ENCODE results near the gene LRFN4.

The LRFN4 gene

GRCh38 chr11:66857234-66857926 lies 516 bp downstream of the LRFN4 start:
- TF ChIP-seq TAF1 (IDR thresholded peaks at IDR 0.05; ENCODE audit: low read depth, low read length) (no peak), POLR2A (IDR thresholded peaks at IDR 0.05; ENCODE audit: low read depth, low read length) (no peak), POU2F2 (IDR thresholded peaks at IDR 0.05; ENCODE audit: low read depth, low read length) (no peak), POLR2AphosphoS5 (IDR thresholded peaks at IDR 0.05; ENCODE audit: low read depth, low read length) (no peak), SPI1 (IDR thresholded peaks at IDR 0.05; ENCODE audit: low read depth, low read length) (no peak), PAX5 (IDR thresholded peaks at IDR 0.05; ENCODE audit: insufficient read depth, low read length, severe bottlenecking) (no peak)
- FAIRE-seq, result no peak
- peak; percentile 60 for DNase-seq (ENCODE audit: insufficient read length, low spot score)

- DNase-seq (ENCODE audit: insufficient read length, low spot score) (no peak), FAIRE-seq (no peak)
- no peak for TF ChIP-seq POLR2A (IDR thresholded peaks at IDR 0.05; ENCODE audit: low read depth, low read length)
- TF ChIP-seq POU2F2 (IDR thresholded peaks at IDR 0.05; ENCODE audit: low read depth, low read length), result no peak
- no peak for TF ChIP-seq SPI1 (IDR thresholded peaks at IDR 0.05; ENCODE audit: low read depth, low read length)
Measured at GRCh38 chr11:66857927-66858185, 992 bp downstream of the LRFN4 start.

- no peak for FAIRE-seq
- TF ChIP-seq PAX5 (IDR thresholded peaks at IDR 0.05; ENCODE audit: insufficient read depth, low read length, severe bottlenecking) (no peak), SPI1 (IDR thresholded peaks at IDR 0.05; ENCODE audit: low read depth, low read length) (no peak), POLR2A (IDR thresholded peaks at IDR 0.05; ENCODE audit: low read depth, low read length) (no peak), POU2F2 (IDR thresholded peaks at IDR 0.05; ENCODE audit: low read depth, low read length) (no peak), POLR2AphosphoS5 (IDR thresholded peaks at IDR 0.05; ENCODE audit: low read depth, low read length) (no peak)
- no peak for DNase-seq (ENCODE audit: insufficient read length, low spot score)
Measured at GRCh38 chr11:66858186-66858938, 1.5 kb downstream of the LRFN4 start.

DNA sequence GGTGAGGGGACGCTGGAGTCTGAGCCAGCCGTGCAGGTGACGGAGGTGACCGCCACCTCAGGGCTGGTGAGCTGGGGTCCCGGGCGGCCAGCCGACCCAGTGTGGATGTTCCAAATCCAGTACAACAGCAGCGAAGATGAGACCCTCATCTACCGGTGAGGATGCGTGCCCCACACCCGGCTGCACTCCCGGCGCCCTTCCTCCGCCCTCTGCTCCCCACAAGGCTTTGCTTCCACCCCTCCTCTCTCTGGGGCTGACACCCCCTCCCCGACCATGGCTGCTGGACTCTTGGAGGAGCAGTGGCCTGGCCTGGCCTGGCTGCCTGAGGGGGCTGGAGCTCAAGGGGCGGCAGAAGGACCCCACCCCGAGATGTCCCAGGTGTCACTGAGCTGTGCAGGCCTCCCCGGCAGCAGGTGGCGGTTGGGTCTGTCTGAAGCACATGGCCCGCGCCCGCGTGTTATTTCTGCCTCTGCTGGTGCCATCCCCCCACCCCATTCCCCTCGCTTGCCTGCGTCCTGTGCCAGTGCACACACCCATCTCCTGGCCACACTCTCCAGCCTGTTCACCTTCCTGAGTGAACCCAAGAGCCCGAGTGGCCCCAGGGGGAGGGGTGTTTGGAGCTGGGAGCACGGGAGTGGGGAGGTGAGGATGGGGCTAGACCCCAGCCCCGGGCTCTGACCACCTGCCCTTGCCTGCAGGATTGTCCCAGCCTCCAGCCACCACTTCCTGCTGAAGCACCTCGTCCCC lies 2.2 kb downstream of the LRFN4 start:
- FAIRE-seq, result no peak
- TF ChIP-seq PAX5 (IDR thresholded peaks at IDR 0.05; ENCODE audit: insufficient read depth, low read length, severe bottlenecking), result no peak
- TF ChIP-seq TAF1 (IDR thresholded peaks at IDR 0.05; ENCODE audit: low read depth, low read length), result no peak
- TF ChIP-seq POLR2AphosphoS5 (IDR thresholded peaks at IDR 0.05; ENCODE audit: low read depth, low read length), result no peak
- TF ChIP-seq POU2F2 (IDR thresholded peaks at IDR 0.05; ENCODE audit: low read depth, low read length), result no peak
- no peak for TF ChIP-seq SPI1 (IDR thresholded peaks at IDR 0.05; ENCODE audit: low read depth, low read length)
- no peak for TF ChIP-seq POLR2A (IDR thresholded peaks at IDR 0.05; ENCODE audit: low read depth, low read length)
- no peak for DNase-seq (ENCODE audit: insufficient read length, low spot score)

- FAIRE-seq (no peak), DNase-seq (ENCODE audit: insufficient read length, low spot score) (no peak)
- TF ChIP-seq TAF1 (IDR thresholded peaks at IDR 0.05; ENCODE audit: low read depth, low read length), result no peak
- TF ChIP-seq PAX5 (IDR thresholded peaks at IDR 0.05; ENCODE audit: insufficient read depth, low read length, severe bottlenecking), result no peak
- TF ChIP-seq POLR2A (IDR thresholded peaks at IDR 0.05; ENCODE audit: low read depth, low read length), result no peak
- no peak for TF ChIP-seq POU2F2 (IDR thresholded peaks at IDR 0.05; ENCODE audit: low read depth, low read length)
- TF ChIP-seq SPI1 (IDR thresholded peaks at IDR 0.05; ENCODE audit: low read depth, low read length), result no peak
- no peak for TF ChIP-seq POLR2AphosphoS5 (IDR thresholded peaks at IDR 0.05; ENCODE audit: low read depth, low read length)
Measured at GRCh38 chr11:66859686-66860448, 3.0 kb downstream of the LRFN4 start.

- TF ChIP-seq PAX5 (IDR thresholded peaks at IDR 0.05; ENCODE audit: insufficient read depth, low read length, severe bottlenecking), result no peak
- no peak for TF ChIP-seq SPI1 (IDR thresholded peaks at IDR 0.05; ENCODE audit: low read depth, low read length)
- no peak for TF ChIP-seq TAF1 (IDR thresholded peaks at IDR 0.05; ENCODE audit: low read depth, low read length)
- TF ChIP-seq POU2F2 (IDR thresholded peaks at IDR 0.05; ENCODE audit: low read depth, low read length), result no peak
- TF ChIP-seq POLR2A (IDR thresholded peaks at IDR 0.05; ENCODE audit: low read depth, low read length), result no peak
- no peak for TF ChIP-seq POLR2AphosphoS5 (IDR thresholded peaks at IDR 0.05; ENCODE audit: low read depth, low read length)
- DNase-seq (ENCODE audit: insufficient read length, low spot score), result no peak
Measured at GRCh38 chr11:66860449-66860831, 3.6 kb downstream of the LRFN4 start.

GRCh38 chr11:66861038-66861773 lies 4.3 kb downstream of the LRFN4 start:
- TF ChIP-seq POU2F2 (IDR thresholded peaks at IDR 0.05; ENCODE audit: low read depth, low read length), result no peak
- TF ChIP-seq PAX5 (IDR thresholded peaks at IDR 0.05; ENCODE audit: insufficient read depth, low read length, severe bottlenecking), result no peak
- no peak for TF ChIP-seq SPI1 (IDR thresholded peaks at IDR 0.05; ENCODE audit: low read depth, low read length)
- no peak for TF ChIP-seq POLR2A (IDR thresholded peaks at IDR 0.05; ENCODE audit: low read depth, low read length)
- TF ChIP-seq POLR2AphosphoS5 (IDR thresholded peaks at IDR 0.05; ENCODE audit: low read depth, low read length), result no peak
- no peak for TF ChIP-seq TAF1 (IDR thresholded peaks at IDR 0.05; ENCODE audit: low read depth, low read length)
- DNase-seq (ENCODE audit: insufficient read length, low spot score) (no peak), FAIRE-seq (no peak)

More at GRCh38 chr11:66860449-66860831, 3.6 kb downstream of the LRFN4 start:
- no peak for FAIRE-seq

DNA sequence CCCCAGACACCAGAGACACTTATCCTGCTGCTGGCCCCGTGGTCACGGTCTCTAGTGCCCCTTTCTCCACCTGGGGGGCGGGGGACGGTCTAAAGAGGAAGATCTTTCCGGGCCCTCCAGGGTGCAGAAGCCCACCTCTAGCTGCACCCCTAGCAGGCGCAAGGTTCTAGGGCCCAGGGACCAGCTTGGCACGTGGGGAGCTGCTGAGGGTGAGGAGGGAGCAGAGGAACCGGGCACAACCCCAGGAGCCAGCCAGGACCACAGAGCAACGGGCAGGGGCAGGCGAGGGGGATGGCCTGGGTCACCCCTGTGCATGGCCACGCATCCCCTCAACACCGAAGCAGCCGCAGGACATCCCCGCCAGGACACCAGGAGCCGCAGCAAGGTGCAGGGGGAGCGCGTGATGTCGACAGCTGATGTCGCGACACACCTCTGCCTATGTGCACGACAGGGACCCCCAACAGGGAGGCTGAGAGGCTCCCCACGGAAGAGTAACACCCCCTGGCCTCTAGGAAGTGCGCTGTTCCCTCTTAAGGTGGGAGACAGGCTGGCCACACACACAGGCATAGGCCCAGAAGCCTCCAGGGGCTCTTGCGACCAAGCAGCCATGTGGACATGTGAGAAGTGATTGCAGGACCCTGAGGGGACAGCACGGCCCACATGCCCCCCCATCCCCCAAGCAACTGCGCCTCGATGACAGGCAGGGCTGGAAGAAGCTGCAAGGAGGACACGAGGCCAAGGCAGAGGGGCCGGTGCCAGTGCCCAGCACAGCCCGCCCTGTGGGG lies 5.1 kb downstream of the LRFN4 start:
- DNase-seq (ENCODE audit: insufficient read length, low spot score), result no peak

More for the DNA sequence above, 5.1 kb downstream of the LRFN4 start:
- no peak for FAIRE-seq
- no peak for TF ChIP-seq POU2F2 (IDR thresholded peaks at IDR 0.05; ENCODE audit: low read depth, low read length)
- TF ChIP-seq POLR2A (IDR thresholded peaks at IDR 0.05; ENCODE audit: low read depth, low read length), result no peak
- TF ChIP-seq PAX5 (IDR thresholded peaks at IDR 0.05; ENCODE audit: insufficient read depth, low read length, severe bottlenecking), result no peak
- TF ChIP-seq TAF1 (IDR thresholded peaks at IDR 0.05; ENCODE audit: low read depth, low read length), result no peak
- no peak for TF ChIP-seq POLR2AphosphoS5 (IDR thresholded peaks at IDR 0.05; ENCODE audit: low read depth, low read length)
- no peak for TF ChIP-seq SPI1 (IDR thresholded peaks at IDR 0.05; ENCODE audit: low read depth, low read length)
